NCI-H524 treated with DMSO at 0.1 percent for 48 hours (cell line): ENCODE measurements around the gene POLA2.

Experiments used
- DNase-seq: peaks from one replicate; lab custom pipeline; 2025; lab: John Stamatoyannopoulos, UW

Gene POLA2

DNA sequence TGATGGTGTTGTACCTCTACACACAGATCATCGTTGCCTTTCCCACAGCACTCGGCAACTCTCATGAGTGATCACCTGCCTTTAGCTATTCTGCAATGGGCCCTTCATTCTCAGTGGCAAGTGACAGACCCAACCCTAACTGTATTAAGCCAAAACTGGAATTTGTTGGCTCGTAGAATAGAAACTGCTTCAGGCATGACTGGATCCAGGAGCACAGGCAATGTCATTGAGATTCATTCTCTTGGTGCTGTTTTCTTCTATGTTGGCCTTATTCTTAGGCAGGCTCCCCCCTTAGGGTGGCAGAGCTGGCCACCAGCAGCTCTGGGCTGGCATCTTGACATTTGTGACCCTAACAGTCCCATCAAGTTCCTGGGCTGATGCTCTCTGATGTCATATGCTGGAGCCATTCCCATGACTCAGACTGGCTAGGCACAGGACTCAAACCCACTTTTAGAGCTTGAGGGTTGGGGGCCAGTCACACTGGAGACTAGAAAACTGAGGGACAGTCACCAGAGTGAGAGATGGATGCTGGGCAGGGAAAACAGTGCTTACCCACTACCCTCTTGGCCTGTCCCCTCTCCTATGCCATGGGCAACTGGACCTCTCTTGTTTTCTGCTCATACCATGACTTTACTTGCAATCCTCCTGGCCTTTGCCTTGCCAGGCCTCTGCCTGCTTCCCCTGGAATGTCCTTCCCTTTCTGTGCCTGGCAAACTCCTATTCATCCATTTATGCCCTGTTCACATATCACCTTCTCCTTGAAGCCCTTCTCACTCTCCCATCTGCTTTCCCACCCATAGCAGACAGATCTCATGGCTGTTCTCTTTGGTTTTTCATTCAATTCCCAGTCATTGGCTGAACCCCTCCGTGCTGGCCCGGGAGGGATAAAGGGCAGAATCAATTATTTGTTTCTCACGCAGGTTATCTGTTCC, 45.8 kb downstream of the POLA2 start:
- no peak for DNase-seq

DNA sequence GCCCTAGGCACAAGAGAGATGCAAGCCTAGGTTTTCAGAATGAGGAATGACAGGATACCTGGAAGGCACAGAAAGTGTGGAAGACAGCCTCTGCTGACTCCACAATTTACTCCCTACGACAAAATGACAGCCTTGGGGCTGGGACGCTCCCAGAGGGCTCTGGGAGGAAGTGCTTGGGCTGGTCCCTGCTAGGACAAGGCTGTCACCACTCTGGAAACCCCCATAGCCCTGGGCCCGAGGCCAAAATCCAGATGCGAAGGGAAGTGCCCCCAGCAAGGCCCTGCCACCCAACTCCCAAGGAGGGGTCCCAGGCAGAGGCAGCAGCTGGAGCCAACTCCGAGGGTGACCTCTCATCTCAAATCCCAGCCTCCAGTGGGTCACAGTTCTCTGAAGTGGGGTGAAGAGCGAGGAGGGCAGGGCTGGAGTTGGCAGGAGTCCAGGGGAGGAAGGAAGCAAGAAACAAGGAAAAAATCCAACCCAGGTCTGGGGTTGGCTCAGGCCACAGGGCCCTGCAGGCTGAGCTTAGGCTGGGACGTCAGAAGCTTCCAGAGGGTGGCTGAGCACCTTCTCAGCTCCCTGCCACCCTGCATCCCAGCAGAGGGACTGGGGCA, 46.6 kb downstream of the POLA2 start:
- DNase-seq, result no peak

DNA sequence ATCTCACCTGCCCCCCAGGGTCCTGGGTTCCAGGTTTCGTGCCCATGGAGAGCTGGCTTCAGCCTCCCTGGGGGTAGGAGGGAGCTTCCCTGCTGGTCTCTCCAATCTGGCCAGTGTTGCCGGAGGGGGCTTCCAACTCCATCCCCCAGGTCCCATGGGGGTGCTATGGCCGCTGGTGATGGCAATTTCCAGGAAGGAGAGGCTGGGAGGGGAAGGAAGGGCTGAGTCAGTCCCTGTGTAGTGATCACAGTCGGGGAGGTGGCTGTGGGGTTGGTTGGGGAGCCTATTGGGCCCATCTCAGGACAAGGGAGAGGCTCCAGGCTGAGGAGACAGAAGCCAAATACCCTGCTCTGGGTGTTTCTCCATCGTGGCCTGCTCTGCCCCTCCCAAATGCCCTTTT, 47.2 kb downstream of the POLA2 start:
- no peak for DNase-seq

DNA sequence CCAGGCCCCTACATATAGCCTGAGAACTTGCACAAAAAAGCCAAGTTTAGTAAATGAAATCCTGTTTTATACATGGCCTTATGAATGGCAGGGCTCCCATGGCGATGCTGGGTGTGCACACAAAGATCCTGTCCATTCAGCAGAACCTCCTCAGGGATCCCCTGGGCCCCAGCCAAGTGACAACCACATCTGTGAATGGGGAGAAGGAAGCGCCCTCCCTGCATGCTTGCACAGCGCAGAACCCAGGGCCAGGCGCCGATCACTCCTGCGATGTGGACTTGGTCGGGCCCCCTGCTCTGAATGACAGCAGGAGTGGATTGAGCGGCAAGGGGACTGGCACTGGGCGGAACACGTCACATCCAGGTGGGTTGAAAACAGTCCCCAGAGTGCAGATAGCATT, 48.5 kb downstream of the POLA2 start:
- no peak for DNase-seq

DNA sequence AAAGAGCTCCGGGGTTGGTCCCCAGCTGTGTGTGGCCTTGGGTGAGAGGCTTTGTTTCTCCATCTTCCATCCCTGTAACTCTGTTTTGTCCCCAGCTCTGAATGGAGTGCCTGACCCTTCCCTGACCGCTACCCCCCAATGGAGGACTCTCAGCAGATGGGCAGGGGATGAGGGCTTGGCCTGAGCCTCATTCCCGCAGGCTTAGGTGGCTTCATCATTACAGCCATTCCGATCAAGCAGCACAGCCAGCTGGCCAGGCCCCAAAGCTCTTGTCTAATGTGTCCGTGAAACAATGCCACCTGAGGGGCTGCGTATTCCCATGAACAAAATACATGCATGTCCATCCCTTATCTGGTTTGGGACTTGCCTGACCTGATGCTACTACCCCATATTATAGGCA, 49.0 kb downstream of the POLA2 start:
- DNase-seq, result peak; percentile 16

DNA sequence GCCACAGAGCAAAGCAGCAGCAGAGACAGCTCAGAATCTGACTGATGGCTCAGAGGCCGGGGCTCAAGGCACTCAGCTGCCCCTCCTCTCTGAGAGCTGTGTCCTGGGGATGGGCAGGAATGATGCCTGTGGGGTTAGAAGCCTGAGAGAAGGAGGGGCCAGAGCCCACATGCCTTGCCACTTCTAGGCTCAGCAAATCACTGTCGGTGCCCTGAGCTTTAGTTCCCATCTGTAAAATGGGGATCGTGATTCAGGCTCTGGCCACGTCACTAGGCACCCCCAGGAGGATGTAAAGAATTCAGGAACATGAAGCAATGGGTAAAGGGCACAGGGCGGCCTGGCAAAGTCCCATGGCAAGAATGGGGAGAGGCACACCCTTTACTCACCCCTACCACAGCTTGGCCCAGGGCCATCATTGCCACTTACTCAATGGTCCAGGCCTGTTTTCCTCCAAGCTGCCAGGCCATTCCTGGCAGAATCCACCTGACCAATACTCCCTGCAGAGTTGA, 49.5 kb downstream of the POLA2 start:
- DNase-seq, result no peak

DNA sequence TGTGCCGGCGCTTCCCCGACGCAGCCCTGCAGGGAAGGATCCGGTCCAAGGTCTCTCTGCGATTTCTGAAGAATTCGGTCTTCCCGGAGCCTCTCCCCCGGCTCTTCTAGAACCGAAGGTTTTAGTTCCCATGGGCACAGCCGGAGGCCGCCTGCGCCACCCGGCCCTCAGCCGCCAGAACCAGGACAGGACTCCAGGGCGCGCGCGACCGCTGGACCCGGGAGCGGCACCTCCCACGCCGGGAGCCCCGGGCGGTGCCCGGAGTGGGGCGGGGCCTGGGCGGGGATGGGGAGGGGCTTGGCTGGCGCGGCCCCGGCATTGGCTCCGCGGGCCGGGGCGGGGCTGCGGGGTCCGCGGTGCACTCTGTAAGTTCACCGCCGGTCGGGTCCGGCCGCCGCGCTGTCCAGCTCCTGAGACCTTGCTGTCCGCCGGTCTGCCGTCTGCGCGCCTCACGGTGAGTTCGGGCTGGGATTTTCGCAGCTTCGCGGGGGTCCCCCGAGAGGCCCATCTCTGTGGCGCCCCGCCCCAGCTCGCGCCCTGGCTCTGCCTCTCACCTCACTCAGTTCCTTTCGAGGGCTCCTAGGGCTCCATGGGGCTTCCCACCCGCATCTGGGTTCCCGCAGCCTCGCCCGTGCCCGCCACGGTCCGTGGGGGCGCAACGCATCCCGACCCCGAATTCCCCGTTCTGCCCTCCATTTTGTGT, 52.9 kb downstream of the POLA2 start, which contains the start of gene CDC42EP2:
Gene CDC42EP2, plus strand, starts transcription at position 366 of the 703 bp plus-strand sequence. CDS start 6,033 bp downstream, outside the sequence.
- DNase-seq, result no peak

DNA sequence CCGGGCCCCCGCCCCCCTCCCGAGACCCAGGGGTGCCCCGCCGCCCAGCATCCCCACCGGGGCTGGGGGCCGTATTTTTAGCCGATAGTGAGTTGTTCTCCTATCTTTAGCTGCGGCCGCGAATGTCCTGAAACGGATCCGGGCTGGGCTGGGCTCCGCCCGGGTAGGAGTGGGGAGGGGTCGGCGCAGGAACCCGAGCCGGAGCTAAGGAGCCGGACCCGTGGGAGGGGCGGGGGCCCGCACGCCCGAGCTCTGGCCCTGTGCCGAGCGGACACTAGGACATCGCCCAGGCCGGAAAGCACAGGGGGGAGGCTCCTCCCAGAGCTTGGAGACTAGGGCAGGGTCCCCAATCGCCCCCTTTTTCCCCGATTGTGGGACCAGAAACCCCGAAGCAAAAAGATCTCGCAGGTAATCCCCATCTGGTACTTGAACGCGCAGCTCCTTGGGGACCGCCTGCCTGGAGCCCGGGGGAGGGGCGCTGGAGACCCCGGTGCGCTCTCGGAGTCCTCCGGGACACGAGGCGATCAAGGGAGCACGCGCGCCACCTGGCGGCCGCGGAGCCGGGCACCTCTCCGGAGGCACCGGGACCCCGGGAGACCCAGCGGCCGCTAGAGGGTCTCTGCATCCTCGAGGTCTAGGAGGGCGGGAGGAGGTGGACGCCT, 53.6 kb downstream of the POLA2 start:
- peak; percentile 39 for DNase-seq

DNA sequence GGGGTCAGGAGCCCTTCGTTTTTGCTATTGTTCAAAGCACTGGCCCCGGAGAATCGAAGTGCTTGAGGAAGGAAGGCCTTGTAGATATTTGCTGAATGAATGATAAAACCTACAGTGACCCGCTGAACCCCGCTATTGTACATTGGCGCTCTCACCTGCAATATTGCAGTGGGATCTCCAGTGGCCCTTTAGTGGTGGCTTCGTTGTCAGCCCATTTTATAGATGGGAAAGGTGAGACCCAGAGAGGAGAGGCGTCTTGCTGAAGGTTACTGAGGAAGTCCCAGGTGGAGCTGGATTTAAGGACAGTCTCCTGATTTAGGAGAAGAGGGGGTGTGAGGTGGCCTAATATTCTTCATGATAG, 54.1 kb downstream of the POLA2 start:
- no peak for DNase-seq

DNA sequence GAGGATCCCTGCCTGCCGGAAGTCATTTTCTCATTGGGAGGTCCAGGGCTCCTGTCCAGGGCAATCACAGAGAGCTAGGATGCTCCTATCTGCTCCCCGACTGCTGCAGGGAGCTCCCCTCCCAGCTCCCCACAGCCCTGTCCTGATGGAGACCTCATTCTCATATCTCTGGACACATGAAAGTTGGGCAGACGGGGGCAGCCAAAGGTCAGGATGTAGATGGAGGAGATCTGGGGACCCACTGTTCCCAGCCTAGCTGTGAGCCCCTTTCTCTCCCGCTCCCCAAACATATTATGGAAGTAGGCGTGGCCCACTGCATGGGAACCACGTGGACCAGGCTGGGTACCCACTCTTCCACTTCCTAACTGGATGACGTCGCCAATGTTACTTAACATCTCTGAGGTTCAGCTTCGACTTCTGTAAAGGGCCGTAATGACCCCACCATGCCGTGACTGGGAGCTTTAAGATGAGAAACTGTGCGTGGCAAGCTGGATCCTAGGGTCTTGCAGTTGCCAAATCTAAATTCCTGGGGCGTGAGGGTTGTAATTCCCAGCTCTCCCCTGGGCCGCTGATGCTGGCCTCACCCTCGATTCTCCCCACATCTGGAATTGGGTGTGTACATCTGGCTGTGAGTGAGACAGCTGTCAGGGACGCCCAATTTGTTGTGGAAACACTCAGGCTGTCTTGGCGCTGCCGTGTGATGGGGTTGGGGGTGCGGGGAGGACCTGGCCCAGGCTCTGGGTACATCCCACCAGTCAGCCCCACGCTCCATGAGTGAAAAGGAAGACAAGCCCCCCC, 54.7 kb downstream of the POLA2 start:
- no peak for DNase-seq

DNA sequence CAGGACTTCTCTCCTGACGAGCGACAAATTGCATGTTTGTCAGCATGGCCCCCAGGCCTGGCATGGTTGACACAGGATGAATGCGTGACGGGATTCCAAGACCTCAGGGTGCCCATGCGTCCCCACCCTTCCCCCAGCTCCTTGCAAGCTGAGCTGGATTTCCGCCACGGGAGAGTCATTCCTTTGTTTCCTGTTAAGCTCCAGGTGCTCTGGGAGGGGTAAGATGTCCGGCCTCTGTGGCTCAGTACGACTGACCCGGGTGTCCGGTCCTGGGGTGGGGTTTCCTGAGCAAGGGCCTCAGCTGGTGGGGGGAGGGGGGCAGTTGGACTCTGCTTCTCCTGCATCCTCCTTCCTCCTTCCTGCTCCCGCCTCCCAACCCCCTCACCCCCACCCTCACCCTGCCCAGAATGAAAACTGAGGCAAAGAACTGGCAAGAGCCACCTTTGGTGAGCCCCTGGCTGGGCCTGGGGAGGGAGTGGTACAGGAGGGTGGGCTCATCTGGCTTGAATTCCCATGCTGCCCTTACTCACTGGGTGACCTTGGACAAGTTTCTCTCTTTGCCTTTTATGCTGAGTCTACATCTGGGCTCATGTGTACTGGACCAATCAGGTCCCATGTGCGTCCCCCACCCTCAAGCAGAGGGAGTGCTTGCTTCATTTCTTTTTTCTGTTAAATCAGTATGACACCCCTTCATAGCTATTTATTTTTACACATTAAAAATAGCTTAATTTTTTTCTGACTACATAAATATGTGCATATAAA, 55.4 kb downstream of the POLA2 start:
- no peak for DNase-seq

DNA sequence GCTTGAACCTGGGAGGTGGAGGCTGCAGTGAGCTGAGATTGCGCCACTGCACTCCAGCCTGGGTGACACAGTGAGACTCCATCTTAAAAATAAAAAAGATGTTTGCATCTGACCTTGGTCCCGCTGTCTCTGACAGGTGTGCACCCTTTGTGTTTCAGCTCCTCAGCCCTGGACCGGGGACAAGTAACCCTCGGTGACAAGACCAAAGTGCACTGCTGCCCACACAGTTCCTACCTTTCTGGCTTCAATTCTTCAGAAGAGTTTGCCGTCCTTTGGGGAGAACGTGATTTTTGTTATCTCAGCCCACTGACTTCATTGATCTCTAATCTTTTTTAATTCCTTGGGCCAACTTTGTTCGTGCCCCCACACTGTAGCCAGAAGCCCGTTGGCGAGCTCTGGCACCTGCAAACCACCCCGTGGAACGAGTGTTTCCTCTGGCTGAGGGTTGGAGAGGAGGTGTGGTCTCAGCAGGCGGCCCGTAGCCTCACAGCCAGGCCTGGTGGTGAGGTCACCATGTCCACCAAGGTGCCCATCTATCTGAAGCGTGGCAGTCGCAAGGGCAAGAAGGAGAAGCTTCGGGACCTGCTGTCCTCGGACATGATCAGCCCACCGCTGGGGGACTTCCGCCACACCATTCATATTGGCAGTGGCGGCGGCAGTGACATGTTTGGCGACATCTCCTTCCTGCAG, 58.8 kb downstream of the POLA2 start:
- no peak for DNase-seq

DNA sequence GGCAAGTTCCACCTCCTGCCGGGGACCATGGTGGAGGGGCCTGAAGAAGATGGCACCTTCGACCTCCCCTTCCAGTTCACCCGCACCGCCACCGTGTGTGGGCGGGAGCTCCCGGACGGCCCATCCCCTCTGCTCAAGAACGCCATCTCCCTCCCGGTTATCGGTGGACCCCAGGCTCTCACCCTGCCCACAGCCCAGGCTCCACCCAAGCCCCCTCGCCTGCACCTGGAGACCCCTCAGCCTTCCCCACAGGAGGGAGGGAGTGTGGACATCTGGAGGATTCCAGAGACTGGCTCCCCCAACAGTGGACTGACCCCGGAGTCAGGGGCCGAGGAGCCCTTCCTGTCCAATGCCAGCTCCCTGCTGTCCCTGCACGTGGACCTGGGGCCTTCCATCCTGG, 59.3 kb downstream of the POLA2 start:
- no peak for DNase-seq

DNA sequence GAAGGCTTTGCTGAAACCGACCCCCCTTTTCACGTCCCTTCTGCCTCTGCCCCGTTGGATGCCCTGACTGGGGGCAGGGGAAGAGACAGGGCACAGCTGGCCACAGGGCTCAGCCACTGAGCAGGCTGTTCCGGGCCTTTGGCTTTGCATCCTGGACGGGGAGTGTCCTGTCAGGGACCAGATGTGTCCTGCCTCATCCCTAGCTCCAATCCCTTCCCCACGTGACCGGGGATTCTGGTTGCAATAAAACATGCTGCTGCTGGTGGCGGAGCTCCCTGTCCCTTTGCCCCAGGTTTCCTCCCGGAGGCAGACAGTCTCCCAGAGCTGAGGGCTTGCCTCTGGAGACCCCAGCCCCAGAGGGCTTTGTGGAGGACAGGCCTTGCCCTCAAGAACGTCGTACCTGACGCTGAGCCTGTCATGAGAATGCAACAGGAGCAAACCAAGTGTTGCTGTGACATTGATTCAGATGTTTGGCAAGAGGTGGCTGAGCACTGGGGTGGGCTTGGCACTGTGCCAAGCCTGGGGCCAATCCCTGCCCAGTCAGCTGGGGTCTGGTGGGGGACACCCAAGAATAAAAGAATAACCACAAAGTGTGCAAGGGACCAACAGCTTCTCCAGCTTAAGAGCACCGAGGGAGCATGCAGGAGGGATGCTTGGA, 60.2 kb downstream of the POLA2 start:
- no peak for DNase-seq

DNA sequence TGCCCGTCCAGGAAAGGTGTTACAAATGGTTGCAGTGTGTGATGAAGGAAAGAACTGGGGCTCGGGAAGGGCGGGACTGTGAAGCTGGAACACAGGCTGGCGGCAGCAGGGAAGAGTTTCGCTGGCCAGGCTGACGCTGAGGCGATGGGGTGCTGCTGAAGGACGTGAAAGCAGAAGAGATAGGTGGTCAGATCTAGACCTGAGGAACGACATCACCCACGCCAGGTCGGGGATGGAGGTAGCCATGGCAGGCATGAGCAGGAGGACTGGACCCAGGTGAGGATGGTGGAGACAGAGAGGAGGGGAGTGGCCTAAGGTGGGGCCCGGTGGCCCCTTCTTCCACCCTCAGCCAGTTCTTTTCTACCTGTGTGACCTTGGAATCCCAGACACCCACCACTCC, 62.1 kb downstream of the POLA2 start:
- DNase-seq, result no peak

DNA sequence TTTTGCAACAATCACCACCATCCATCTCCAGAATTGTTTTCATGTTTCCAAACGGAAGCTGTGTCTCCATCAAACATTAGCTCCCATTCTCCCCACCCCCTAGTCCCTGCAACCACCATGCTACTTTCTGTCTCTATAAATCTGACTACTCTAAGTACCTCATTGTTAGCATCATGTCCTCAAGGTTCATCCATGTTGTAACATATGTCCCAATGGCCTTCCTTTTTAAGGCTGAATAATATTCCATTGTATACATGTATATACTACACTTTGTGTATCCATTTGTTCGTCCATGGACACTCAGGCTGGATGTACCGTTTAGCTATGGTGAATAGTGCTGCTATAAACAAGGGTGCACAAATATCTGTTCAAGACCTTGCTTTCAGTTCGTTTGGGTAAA, 63.7 kb downstream of the POLA2 start:
- no peak for DNase-seq

DNA sequence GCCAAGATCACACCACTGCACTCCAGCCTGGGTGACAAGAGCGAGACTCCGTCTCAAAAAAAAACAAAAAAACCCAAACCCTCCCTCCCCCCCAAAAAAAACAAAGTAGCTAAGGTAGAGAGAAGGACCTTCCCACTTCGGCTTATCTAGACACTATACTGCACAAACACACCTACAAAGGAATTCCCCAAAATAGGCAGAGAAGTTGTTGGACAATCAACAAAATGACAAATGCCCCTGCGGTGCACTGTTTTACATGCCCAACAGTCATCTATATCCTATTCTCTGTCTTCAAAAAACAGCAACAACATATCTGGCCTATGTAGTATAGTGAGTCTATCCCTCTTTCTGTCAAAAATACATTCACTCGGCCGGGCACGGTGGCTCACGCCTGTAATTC, 65.3 kb downstream of the POLA2 start:
- no peak for DNase-seq

DNA sequence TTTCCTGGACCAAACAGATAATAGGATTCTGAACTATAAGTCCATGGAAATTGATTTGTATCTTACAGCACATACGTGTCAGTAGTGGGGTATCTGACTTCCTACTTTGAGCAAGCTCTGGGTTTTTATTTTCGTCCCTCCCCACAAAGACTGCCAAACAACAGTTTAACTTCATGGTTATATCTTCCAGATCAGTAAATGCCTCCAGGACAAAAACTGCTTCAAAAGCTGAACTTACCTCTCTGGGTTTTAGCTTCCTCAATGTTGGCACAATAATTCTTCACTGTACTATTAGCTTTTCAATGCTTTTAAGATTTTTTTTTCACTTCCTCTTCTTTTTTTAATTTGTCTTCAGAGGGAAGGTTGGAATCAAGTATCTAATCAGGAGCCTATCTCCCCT, 67.7 kb downstream of the POLA2 start:
- no peak for DNase-seq

DNA sequence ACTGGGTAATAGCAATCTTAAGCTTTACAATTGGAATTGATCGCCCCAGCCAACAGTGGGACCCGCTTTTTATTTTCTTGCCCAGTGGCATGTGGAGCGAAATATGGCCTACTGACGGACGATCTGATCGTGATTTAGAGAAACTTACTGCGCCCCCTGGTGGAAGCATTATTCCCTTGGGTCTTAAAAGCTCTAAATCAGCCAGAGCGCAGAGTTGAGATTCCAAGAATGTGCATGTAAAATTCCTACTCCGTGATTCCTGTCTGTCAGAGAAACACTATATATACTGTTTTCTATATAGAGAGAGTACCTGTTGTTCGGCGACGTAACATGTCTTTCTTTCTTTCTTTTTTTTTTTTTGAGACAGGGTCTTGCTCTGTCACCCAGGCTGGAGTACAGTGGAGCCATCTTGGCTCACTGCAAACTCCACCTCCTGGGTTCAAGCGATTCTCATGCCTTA, 68.2 kb downstream of the POLA2 start:
- peak; percentile 11 for DNase-seq
